Right ventricle myocardium superior (tissue), 1 donor: Measurements from ENCODE around the gene TM4SF4. TPM values are rescaled to one million over a fixed set of nuclear protein-coding genes. Genes with fewer than 3 reads are reported as not detected.
A peak's percentile ranks its signal among the peaks of the same experiment; 100 is the strongest.
"Not testable (repeated sequence)": the region's sequence is repeated elsewhere in the genome, so short reads cannot be mapped to it uniquely, and the experiment has no call there.

Experiments used
- ATAC-seq: fragments of 200-7000 bp; cut with Tn5 transposase; one replicate; pipeline ENCODE4 v1.9.1; 2020; ENCODE audit warnings: mild to moderate bottlenecking; ENCODE audit not compliant: poor library complexity
- DNase-seq: peaks from one replicate; pipeline ENCODE4 v3.0.0-alpha.2; 2020
- intact Hi-C: fragments of 100-400 bp; cut with DNase I; formaldehyde crosslinking; loops from one replicate; pipeline ENCODE4 v1.11.2; 2022
- long read RNA-seq: library from polyadenylated mRNA; unstranded; transcript quantifications from one replicate; pipeline ENCODE4 v2.0.0, GENCODE V29; 2021
- total RNA-seq: library from RNA; stranded (reverse); fragmentation: NEBNext Ultra II Directional; extraction: Animal tissue kit (Norgen Biotek cat#: 25700); gene quantifications from one replicate; pipeline ENCODE4 v1.2.1, GENCODE V29; 2021
- donor health status: DM: no; HTN: yes; CAD: no; lungs with severe emphysema.

The TM4SF4 gene
- not detected for total RNA-seq
- long read RNA-seq, result 0 reads

GRCh38 chr3:149474250-149474817, at the start of gene TM4SF4:
TM4SF4 (plus strand) TSS chr3:149474697; CDS start chr3:149474878, 181 bp downstream.
- intact Hi-C loops, result no loop called here
- ATAC-seq, result no peak
- no peak for DNase-seq

- ATAC-seq (peak; percentile 46), DNase-seq (no peak)
- intact Hi-C loops, result no loop called here
These were observed 49.6 kb upstream of the TM4SF4 start for GRCh38 chr3:149424918-149425317.

- intact Hi-C loops, result no loop called here
- ATAC-seq, result no peak
- no peak for DNase-seq
These were observed 48.2 kb upstream of the TM4SF4 start for GRCh38 chr3:149426325-149426724.

- intact Hi-C loops, result no loop called here
- no peak for ATAC-seq
- DNase-seq, result no peak
These were observed 46.4 kb upstream of the TM4SF4 start for GRCh38 chr3:149428087-149428486.

GRCh38 chr3:149430216-149430615, 44.3 kb upstream of the TM4SF4 start:
- intact Hi-C loops, result no loop called here
- no peak for ATAC-seq
- no peak for DNase-seq

- DNase-seq (no peak), ATAC-seq (no peak)
- intact Hi-C loops, result no loop called here
These were observed 42.3 kb upstream of the TM4SF4 start for GRCh38 chr3:149432149-149432548.

GRCh38 chr3:149435996-149436885, 38.3 kb upstream of the TM4SF4 start:
- ATAC-seq (no peak), DNase-seq (no peak)
- intact Hi-C loops, result no loop called here

- ATAC-seq (no peak), DNase-seq (no peak)
- intact Hi-C loops, result no loop called here
These were observed 37.2 kb upstream of the TM4SF4 start for GRCh38 chr3:149437286-149437685.

- DNase-seq (no peak), ATAC-seq (no peak)
- intact Hi-C loops, result no loop called here
These were observed 36.8 kb upstream of the TM4SF4 start for GRCh38 chr3:149437710-149438109.

- ATAC-seq, result no peak
- no peak for DNase-seq
- intact Hi-C loops, result no loop called here
These were observed 35.5 kb upstream of the TM4SF4 start for GRCh38 chr3:149438981-149439380.

- no peak for DNase-seq
- intact Hi-C loops, result no loop called here
- ATAC-seq, result no peak
These were observed 32.9 kb upstream of the TM4SF4 start for GRCh38 chr3:149441642-149442041.

- ATAC-seq (no peak), DNase-seq (no peak)
- intact Hi-C loops, result no loop called here
These were observed 32.5 kb upstream of the TM4SF4 start for GRCh38 chr3:149442043-149442442.

- intact Hi-C loops, result no loop called here
- ATAC-seq, result no peak
These were observed 31.5 kb upstream of the TM4SF4 start for GRCh38 chr3:149442851-149443544.

GRCh38 chr3:149443545-149443912, 31.0 kb upstream of the TM4SF4 start:
- intact Hi-C loops, result no loop called here
- no peak for ATAC-seq
- no peak for DNase-seq

More at GRCh38 chr3:149442851-149443544, 31.5 kb upstream of the TM4SF4 start:
- no peak for DNase-seq

GRCh38 chr3:149444867-149445266, 29.6 kb upstream of the TM4SF4 start:
- intact Hi-C loops, ATAC-seq, DNase-seq: not testable (repeated sequence)

- intact Hi-C loops, result no loop called here
- peak; percentile 62 for ATAC-seq
These were observed 26.1 kb upstream of the TM4SF4 start for GRCh38 chr3:149448331-149448831.

GRCh38 chr3:149449182-149449581, 25.3 kb upstream of the TM4SF4 start:
- peak; percentile 20 for ATAC-seq
- intact Hi-C loops, result no loop called here

More at GRCh38 chr3:149448331-149448831, 26.1 kb upstream of the TM4SF4 start:
- DNase-seq, result no peak

GRCh38 chr3:149449799-149450198, 24.7 kb upstream of the TM4SF4 start:
- ATAC-seq (no peak), DNase-seq (no peak)
- intact Hi-C loops, result no loop called here

More at GRCh38 chr3:149449182-149449581, 25.3 kb upstream of the TM4SF4 start:
- DNase-seq, result no peak

- DNase-seq (no peak), ATAC-seq (no peak)
- intact Hi-C loops, result no loop called here
These were observed 24.2 kb upstream of the TM4SF4 start for GRCh38 chr3:149450281-149450680.
